GM18508 (cell line): ENCODE data around the gene TBL1X.
"Not testable (repeated sequence)": the region's sequence is repeated elsewhere in the genome, so short reads cannot be mapped to it uniquely, and the experiment has no call there.

Experiments used
- ATAC-seq: cut with Tn5 transposase; IDR thresholded peaks from one replicate; pipeline ENCODE4 v1.9.1; 2021; ENCODE audit warnings: moderate number of reproducible peaks; ENCODE audit not compliant: insufficient read depth, unreplicated experiment

Gene TBL1X

DNA sequence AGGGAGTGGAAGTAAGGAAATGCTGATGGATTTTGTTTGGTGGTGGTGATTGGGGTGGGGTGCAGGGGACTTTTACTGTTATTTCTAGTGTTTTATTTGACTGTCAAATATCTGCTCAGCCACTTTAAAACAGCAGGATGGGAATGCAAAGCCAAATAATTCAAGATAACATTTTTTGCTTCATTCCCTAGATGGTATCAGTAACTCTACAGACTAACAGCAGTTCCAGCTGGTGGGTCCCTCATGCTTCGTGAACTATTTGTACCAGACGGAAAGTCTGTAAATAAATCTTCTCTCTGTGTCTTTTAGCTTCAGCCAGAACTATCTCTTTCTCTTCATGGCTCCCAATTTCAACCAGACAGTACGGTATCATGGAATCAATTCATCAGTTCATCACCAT lies 273.3 kb downstream of the TBL1X start:
- ATAC-seq, result no peak

DNA sequence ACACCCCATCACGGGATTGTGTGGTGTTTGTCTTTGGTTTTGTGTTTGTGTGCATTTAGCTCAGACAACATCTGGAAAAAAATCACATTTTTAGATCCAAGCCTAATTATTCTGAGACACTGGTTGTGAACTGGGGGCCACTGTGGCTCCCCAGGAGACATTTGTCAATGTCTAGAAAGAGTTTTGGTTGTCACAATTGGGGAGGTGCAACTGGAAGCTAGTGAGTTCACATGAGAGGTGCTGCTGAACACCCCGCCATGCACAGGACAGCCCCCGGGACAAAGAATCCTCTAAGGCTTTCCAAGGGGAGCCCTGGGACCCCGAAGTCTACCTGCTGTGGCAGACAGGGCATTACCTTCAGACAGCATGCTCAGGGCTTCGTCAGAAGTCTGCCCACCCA lies 274.3 kb downstream of the TBL1X start:
- no peak for ATAC-seq

DNA sequence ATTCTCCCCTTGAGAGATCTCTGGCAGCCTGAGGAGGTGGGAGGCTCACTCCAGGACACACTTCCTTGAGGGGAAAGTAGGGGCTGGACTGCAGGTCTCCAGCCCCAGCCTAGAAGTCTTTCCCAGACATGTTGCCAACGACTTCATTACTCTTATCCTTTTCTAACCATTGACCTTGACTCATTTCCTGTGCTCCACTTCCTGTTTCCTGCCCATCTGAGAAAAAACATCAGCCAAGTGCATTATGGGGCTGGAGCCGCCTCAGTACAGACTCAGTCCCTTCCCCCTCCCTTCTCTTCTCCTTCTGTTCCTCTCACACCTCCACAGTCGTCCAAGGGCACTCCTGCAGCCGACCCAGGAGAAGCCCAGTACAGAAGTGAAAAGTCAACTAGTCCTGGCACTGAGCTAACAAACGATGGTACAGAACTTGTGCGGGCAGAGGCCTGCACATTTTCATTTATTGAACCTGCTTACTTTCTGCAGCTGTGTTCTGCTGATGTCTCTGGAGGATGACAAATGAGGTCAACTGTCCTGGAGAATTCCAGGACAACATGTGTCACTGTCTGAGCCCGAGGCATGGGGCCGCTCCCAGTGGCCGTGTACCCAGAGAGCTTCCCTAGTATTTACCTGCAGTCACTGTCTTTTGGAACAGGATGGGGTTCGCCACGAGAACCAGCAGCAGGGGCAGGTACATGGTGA lies 280.7 kb downstream of the TBL1X start:
- no peak for ATAC-seq

- no peak for ATAC-seq
Observed at GRCh38 chrX:9746148-9746888, 281.5 kb downstream of the TBL1X start.

- ATAC-seq, result no peak
Observed at GRCh38 chrX:9747644-9748043, 282.8 kb downstream of the TBL1X start.

DNA sequence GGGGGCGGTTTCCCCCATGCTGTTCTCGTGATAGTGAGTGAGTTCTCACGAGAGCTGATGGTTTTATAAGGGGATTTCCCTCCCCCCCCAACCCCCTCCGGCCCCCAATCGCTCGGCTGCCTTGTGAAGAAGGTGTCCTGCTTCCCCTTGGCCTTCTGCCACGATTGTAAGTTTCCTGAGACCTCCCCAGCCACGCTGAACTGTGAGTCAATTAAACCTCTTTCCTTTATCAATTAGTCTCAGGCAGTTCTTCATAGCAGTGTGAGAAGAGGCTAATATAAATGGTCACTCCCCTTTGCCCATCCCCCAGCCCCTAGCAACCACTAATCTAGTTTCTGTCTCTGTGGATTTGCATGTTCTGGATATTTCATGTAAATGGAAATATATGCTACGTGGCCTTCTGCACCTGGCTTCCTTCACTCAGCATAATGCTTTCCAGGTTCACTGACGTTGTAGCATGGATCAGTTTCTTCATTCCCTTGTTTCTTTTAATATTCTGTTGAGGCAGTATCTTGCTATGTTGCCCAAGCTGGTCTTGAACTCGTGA lies 284.4 kb downstream of the TBL1X start:
- no peak for ATAC-seq

- no peak for ATAC-seq
Observed at GRCh38 chrX:9757366-9757765, 292.5 kb downstream of the TBL1X start.

- no peak for ATAC-seq
Observed at GRCh38 chrX:9758021-9758638, 293.3 kb downstream of the TBL1X start.

GRCh38 chrX:9759337-9759736 lies 294.5 kb downstream of the TBL1X start:
- no peak for ATAC-seq

DNA sequence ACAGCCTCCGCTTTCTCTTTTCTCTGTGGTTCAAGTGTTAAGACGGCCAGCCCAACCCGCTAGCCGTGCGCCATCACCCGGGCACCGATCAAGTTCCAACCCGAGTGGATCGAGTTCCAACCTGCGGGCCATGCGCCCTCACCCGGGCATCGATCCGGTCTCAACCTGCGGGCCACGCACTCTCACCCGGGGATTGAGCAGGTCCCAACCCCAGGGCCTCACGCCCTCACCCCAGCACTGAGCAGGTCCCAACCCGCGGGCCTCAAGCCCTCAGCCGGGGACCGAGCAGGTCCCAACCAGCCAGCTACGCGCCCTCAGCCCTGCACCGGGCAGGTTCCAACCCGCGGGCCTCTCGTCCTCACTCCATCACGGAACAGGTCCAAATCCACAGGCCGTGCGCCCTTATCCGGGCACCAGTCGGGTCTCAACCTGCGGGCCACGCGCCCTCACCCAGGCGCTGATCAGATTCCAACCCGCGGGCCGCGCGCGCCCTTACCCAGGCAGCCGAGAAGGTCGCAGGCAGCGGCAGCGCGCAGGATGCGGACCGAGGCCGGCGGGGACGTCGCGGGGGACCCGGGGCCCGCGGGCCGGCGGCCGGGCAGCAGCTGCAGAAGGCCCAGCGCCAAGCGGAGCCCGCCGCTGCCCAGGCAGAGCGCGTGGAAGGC lies 300.3 kb downstream of the TBL1X start:
- no peak for ATAC-seq

DNA sequence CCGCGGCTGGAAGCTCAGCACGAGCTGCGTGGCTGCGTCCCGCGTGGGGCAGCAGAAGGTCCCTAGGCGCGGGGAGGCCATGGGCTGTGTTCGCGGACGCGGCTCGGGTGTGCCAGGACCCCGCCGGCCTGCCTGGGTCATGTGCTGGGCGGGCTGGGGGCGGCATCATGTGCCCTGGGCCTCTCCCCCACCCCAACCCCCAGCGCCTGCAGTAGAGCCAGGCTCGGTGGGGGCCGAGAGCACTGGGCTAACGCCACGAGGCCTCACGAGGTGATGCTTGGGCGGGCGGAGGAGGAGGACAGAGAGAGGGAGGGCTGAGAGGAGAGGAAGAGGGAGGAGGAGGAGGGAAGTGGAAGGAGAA lies 300.9 kb downstream of the TBL1X start, which contains the start of gene GPR143:
TSS of gene GPR143 (minus strand) at position 111 of the 361 bp plus-strand sequence. CDS start at position 81, 30 bp downstream.
- ATAC-seq, result no peak

- ATAC-seq, result no peak
Observed at GRCh38 chrX:9767375-9767774, 302.5 kb downstream of the TBL1X start.

GRCh38 chrX:9768321-9768839 lies 303.5 kb downstream of the TBL1X start:
- not testable (repeated sequence) for ATAC-seq

DNA sequence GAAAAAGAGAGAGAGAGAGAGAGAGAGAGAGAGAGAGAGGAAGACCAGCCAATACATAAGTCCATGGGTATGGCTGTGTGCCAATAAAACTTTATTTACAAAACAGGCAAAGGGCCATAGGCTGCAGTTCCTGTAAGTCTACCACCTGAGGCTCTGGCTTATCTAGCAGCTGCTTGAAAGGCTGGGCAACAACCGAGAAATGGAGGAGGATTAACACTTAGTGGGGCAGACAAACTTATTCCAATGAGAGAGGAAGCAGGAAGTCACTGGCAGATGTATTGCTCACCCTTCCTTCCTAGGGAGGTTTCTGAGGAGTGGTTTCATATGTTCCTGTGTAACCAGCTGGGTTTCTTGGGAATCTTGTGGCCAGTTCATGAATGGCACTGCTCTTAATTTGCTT lies 305.5 kb downstream of the TBL1X start:
- no peak for ATAC-seq

GRCh38 chrX:9772943-9773342 lies 308.1 kb downstream of the TBL1X start:
- ATAC-seq, result no peak

GRCh38 chrX:9775930-9776329 lies 311.1 kb downstream of the TBL1X start:
- no peak for ATAC-seq

GRCh38 chrX:9781941-9782340 lies 317.1 kb downstream of the TBL1X start:
- no peak for ATAC-seq

DNA sequence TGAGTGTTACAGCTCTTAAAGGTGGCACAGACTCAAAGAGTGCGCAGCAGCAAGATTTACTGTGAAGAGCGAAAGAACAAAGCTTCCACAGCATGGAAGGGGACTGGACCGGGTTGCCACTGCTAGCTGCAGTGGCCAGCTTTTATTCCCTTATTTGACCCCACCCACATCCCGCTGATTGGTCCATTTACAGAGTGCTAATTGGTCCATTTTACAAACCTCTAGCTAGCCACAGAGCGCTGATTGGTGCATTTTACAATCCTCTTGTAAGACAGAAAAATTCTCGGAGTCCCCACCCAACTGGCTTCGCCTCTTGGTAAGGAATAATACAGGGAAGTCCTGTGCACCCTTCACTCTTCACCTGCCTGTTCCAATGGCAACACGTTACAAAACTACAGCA lies 319.5 kb downstream of the TBL1X start:
- no peak for ATAC-seq

GRCh38 chrX:9785254-9785943 lies 320.5 kb downstream of the TBL1X start:
- ATAC-seq, result no peak
